Suprapubic skin (tissue), 4 donors: ENCODE results near the gene SRPX.

Experiments
- CTCF ChIP-seq, 2 donors: fragments of 200-600 bp in 1 of 2; fragments of 450-650 bp in 1 of 2; sonication (generic) in 1 of 2; IDR thresholded peaks; one replicate each; pipeline ENCODE4 v1.5.1; 2016 to 2019; ENCODE audit warnings: antibody characterized with exemption in 2 of 2, mild to moderate bottlenecking in 1 of 2, moderate library complexity in 1 of 2
- EP300 ChIP-seq: sonication (generic); formaldehyde crosslinking; IDR thresholded peaks from one replicate; pipeline ENCODE4 v1.6.1; 2017; ENCODE audit warnings: antibody characterized with exemption
- POLR2A ChIP-seq, 2 donors: fragments of 450-650 bp; IDR thresholded peaks; one replicate each; pipeline ENCODE4 v1.6.1; 2017; ENCODE audit warnings: antibody characterized with exemption in 2 of 2, mild to moderate bottlenecking in 2 of 2, moderate library complexity in 2 of 2
- POLR2AphosphoS5 ChIP-seq, 3 donors: sonication (generic); formaldehyde crosslinking; IDR thresholded peaks; one replicate each; pipeline ENCODE4 v1.6.1; 2017; ENCODE audit warnings: antibody characterized with exemption in 3 of 3

- TF ChIP-seq POLR2A (IDR thresholded peaks at IDR 0.05) (no peak), CTCF (IDR thresholded peaks at IDR 0.05) (no peak), EP300 (no peak), POLR2AphosphoS5 (IDR thresholded peaks at IDR 0.05) (no peak)
Measured at GRCh38 chrX:38149016-38149415, 71.7 kb downstream of the SRPX start.
